ENCODE data around the gene TEC. TPM values are rescaled to one million over a fixed set of nuclear protein-coding genes. Genes with fewer than 3 reads are reported as not detected.

TEC gene
- total and polyA plus RNA-seq, 2 of the 8 experiments (the other 6 are each of a cell fraction or from before 2014, with no cell fraction given) = 0.73 to 1.8 TPM

- TF ChIP-seq CHD7 (IDR thresholded peaks at IDR 0.05; ENCODE audit: insufficient replicate concordance, low read length) = no peak
- TF ChIP-seq SAP30 (IDR thresholded peaks at IDR 0.05; ENCODE audit: insufficient read depth, insufficient replicate concordance, low read length) = no peak
Observed at GRCh38 chr4:48118081-48118480, 151.6 kb downstream of the TEC start (continued).

Data from H1 (cell line).